ENCODE measurements around the gene PYGM. TPM values are rescaled to one million over a fixed set of nuclear protein-coding genes. Genes with fewer than 3 reads are reported as not detected.

PYGM gene
- total and polyA plus RNA-seq, 2 donors (not counting 1 experiment from before 2014, with no cell fraction given): 0.50 to 1.9 TPM

- H3K27ac ChIP-seq (ENCODE audit: insufficient read depth, low read length): no peak overlapping the region
- no peak overlapping the region for H2AFZ ChIP-seq (ENCODE audit: low read length)
- no peak overlapping the region for H3K4me2 ChIP-seq (ENCODE audit: extremely low read depth, insufficient read depth, low read length)
- H3K9ac ChIP-seq (ENCODE audit: insufficient read depth, low read length): no peak overlapping the region
- no peaks in the 10 kb centered on the region for H3K79me2 ChIP-seq (ENCODE audit: control insufficient read depth, insufficient read depth, low read length)
- TF ChIP-seq CTCF (conservative IDR thresholded peaks at IDR 0.05 in 1 of 2, IDR thresholded peaks at IDR 0.05 in 1 of 2; ENCODE audit: low read depth in 1 of 2, low read length in 2 of 2) (no peak), EZH2 (IDR thresholded peaks at IDR 0.05; ENCODE audit: low read length, missing control alignments) (no peak)
- peaks cover 5% of the 10 kb centered on the region for H3K27me3 ChIP-seq (ENCODE audit: control insufficient read depth, insufficient read depth, low read length)
- H3K4me3 ChIP-seq (replicated peaks in 1 of 4; ENCODE audit: control extremely low read depth in 1 of 4, insufficient read depth in 1 of 4, low read depth in 3 of 4, low read length in 4 of 4): no peak overlapping the region
- no peak for DNase-seq (ENCODE audit: low read depth in 2 of 2)
- no peaks in the 10 kb centered on the region for H3K36me3 ChIP-seq (ENCODE audit: control insufficient read depth, insufficient read depth, low read length)
- H4K20me1 ChIP-seq (ENCODE audit: control insufficient read depth, extremely low read depth, insufficient read depth, low read length): no peaks in the 10 kb centered on the region
- H3K4me1 ChIP-seq (ENCODE audit: control insufficient read depth, extremely low read depth, insufficient read depth, low read length): no peaks in the 10 kb centered on the region
- H3K9me3 ChIP-seq (ENCODE audit: control insufficient read depth, insufficient read depth, low read depth, low read length): no peaks in the 10 kb centered on the region
These were observed 34.8 kb downstream of the PYGM start for GRCh38 chr11:64724863-64725532.

- Histone ChIP-seq H4K20me1 (ENCODE audit: control insufficient read depth, extremely low read depth, insufficient read depth, low read length) (no peaks in the 10 kb centered on the region), H3K9me3 (ENCODE audit: control insufficient read depth, insufficient read depth, low read depth, low read length) (no peaks in the 10 kb centered on the region), H3K4me1 (ENCODE audit: control insufficient read depth, extremely low read depth, insufficient read depth, low read length) (no peaks in the 10 kb centered on the region), H3K4me3 (replicated peaks in 1 of 4; ENCODE audit: control extremely low read depth in 1 of 4, insufficient read depth in 1 of 4, low read depth in 3 of 4, low read length in 4 of 4) (no peak overlapping the region), H3K9ac (ENCODE audit: insufficient read depth, low read length) (no peak overlapping the region), H3K27me3 (ENCODE audit: control insufficient read depth, insufficient read depth, low read length) (peaks cover 8% of the 10 kb centered on the region), H3K27ac (ENCODE audit: insufficient read depth, low read length) (no peak overlapping the region), H3K79me2 (ENCODE audit: control insufficient read depth, insufficient read depth, low read length) (no peaks in the 10 kb centered on the region), H3K36me3 (ENCODE audit: control insufficient read depth, insufficient read depth, low read length) (no peaks in the 10 kb centered on the region), H2AFZ (ENCODE audit: low read length) (no peak overlapping the region), H3K4me2 (ENCODE audit: extremely low read depth, insufficient read depth, low read length) (no peak overlapping the region)
- DNase-seq (ENCODE audit: low read depth in 2 of 2): no peak
- TF ChIP-seq EZH2 (IDR thresholded peaks at IDR 0.05; ENCODE audit: low read length, missing control alignments) (no peak), CTCF (conservative IDR thresholded peaks at IDR 0.05 in 1 of 2, IDR thresholded peaks at IDR 0.05 in 1 of 2; ENCODE audit: low read depth in 1 of 2, low read length in 2 of 2) (no peak)
These were observed 35.6 kb downstream of the PYGM start for GRCh38 chr11:64723907-64724862.

All from fibroblast of lung (primary cell).